ENCODE results near the gene IGFBP7.
A peak's percentile ranks its signal among the peaks of the same experiment; 100 is the strongest.

Gene IGFBP7

GRCh38 chr4:57044996-57045395 is 65.2 kb downstream of the IGFBP7 start:
- no peaks in the 10 kb centered on the region for H3K9me3 ChIP-seq (ENCODE audit: insufficient read depth, low read depth, low read length)
- H2AFZ ChIP-seq (ENCODE audit: low read length) = no peak overlapping the region
- H3K4me1 ChIP-seq (ENCODE audit: insufficient read depth, low read length, poor library complexity, severe bottlenecking) = peaks cover 31% of the 10 kb centered on the region
- H3K27me3 ChIP-seq (ENCODE audit: insufficient read depth, low read length, poor library complexity, severe bottlenecking) = no peaks in the 10 kb centered on the region
- no peaks in the 10 kb centered on the region for H3K79me2 ChIP-seq (ENCODE audit: insufficient read depth, low read length)
- TF ChIP-seq CTCF (conservative IDR thresholded peaks at IDR 0.05; ENCODE audit: low read length) (no peak), EZH2phosphoT487 (IDR thresholded peaks at IDR 0.05; ENCODE audit: borderline replicate concordance) (no peak)
- no peak overlapping the region for H3K4me2 ChIP-seq (ENCODE audit: low read depth, low read length, poor library complexity, severe bottlenecking)
- H3K36me3 ChIP-seq (ENCODE audit: insufficient read depth, low read length) = no peaks in the 10 kb centered on the region
- no peaks in the 10 kb centered on the region for H3F3A ChIP-seq (ENCODE audit: low read depth)
- H3K4me3 ChIP-seq (ENCODE audit: low read length, poor library complexity, severe bottlenecking) = no peak overlapping the region
- no peaks in the 10 kb centered on the region for H4K20me1 ChIP-seq (ENCODE audit: insufficient read depth, low read length, poor library complexity, severe bottlenecking)
- H3K9ac ChIP-seq (ENCODE audit: low read depth, low read length, poor library complexity, severe bottlenecking) = no peak overlapping the region
- H3K9me2 ChIP-seq (replicated peaks; ENCODE audit: low read depth, low read length) = no peaks in the 10 kb centered on the region

GRCh38 chr4:57044279-57044678 is 65.9 kb downstream of the IGFBP7 start:
- Histone ChIP-seq H2AFZ (ENCODE audit: low read length) (no peak overlapping the region), H3K9me2 (replicated peaks; ENCODE audit: low read depth, low read length) (no peaks in the 10 kb centered on the region), H3F3A (ENCODE audit: low read depth) (no peaks in the 10 kb centered on the region), H3K9me3 (ENCODE audit: insufficient read depth, low read depth, low read length) (no peaks in the 10 kb centered on the region), H3K4me1 (ENCODE audit: insufficient read depth, low read length, poor library complexity, severe bottlenecking) (peaks cover 31% of the 10 kb centered on the region), H3K27me3 (ENCODE audit: insufficient read depth, low read length, poor library complexity, severe bottlenecking) (no peaks in the 10 kb centered on the region), H3K4me2 (ENCODE audit: low read depth, low read length, poor library complexity, severe bottlenecking) (no peak overlapping the region), H3K9ac (ENCODE audit: low read depth, low read length, poor library complexity, severe bottlenecking) (no peak overlapping the region), H3K4me3 (ENCODE audit: low read length, poor library complexity, severe bottlenecking) (no peak overlapping the region), H3K79me2 (ENCODE audit: insufficient read depth, low read length) (no peaks in the 10 kb centered on the region), H3K36me3 (ENCODE audit: insufficient read depth, low read length) (no peaks in the 10 kb centered on the region), H4K20me1 (ENCODE audit: insufficient read depth, low read length, poor library complexity, severe bottlenecking) (no peaks in the 10 kb centered on the region)
- no peak for TF ChIP-seq EZH2phosphoT487 (IDR thresholded peaks at IDR 0.05; ENCODE audit: borderline replicate concordance)
- TF ChIP-seq CTCF (conservative IDR thresholded peaks at IDR 0.05; ENCODE audit: low read length) = no peak

GRCh38 chr4:57043347-57044251 is 66.6 kb downstream of the IGFBP7 start:
- H3K4me2 ChIP-seq (ENCODE audit: low read depth, low read length, poor library complexity, severe bottlenecking) = peak overlapping the region; percentile 55
- TF ChIP-seq CTCF (conservative IDR thresholded peaks at IDR 0.05; ENCODE audit: low read length) (no peak), EZH2phosphoT487 (IDR thresholded peaks at IDR 0.05; ENCODE audit: borderline replicate concordance) (no peak)

More at GRCh38 chr4:57043347-57044251, 66.6 kb downstream of the IGFBP7 start:
- peaks cover 31% of the 10 kb centered on the region for H3K4me1 ChIP-seq (ENCODE audit: insufficient read depth, low read length, poor library complexity, severe bottlenecking)
- no peaks in the 10 kb centered on the region for H4K20me1 ChIP-seq (ENCODE audit: insufficient read depth, low read length, poor library complexity, severe bottlenecking)
- H3K9ac ChIP-seq (ENCODE audit: low read depth, low read length, poor library complexity, severe bottlenecking) = no peak overlapping the region
- H3K79me2 ChIP-seq (ENCODE audit: insufficient read depth, low read length) = no peaks in the 10 kb centered on the region
- no peak overlapping the region for H2AFZ ChIP-seq (ENCODE audit: low read length)
- H3K27me3 ChIP-seq (ENCODE audit: insufficient read depth, low read length, poor library complexity, severe bottlenecking) = no peaks in the 10 kb centered on the region
- no peaks in the 10 kb centered on the region for H3K9me2 ChIP-seq (replicated peaks; ENCODE audit: low read depth, low read length)
- no peaks in the 10 kb centered on the region for H3F3A ChIP-seq (ENCODE audit: low read depth)
- no peaks in the 10 kb centered on the region for H3K36me3 ChIP-seq (ENCODE audit: insufficient read depth, low read length)
- H3K9me3 ChIP-seq (ENCODE audit: insufficient read depth, low read depth, low read length) = no peaks in the 10 kb centered on the region
- no peak overlapping the region for H3K4me3 ChIP-seq (ENCODE audit: low read length, poor library complexity, severe bottlenecking)
